ENCODE measurements around the gene TUBG1. TPM values are rescaled to one million over a fixed set of nuclear protein-coding genes. Genes with fewer than 3 reads are reported as not detected.
A peak's percentile ranks its signal among the peaks of the same experiment; 100 is the strongest.

The TUBG1 gene
- total RNA-seq, result 8.2 TPM
- polyA plus RNA-seq, result 10 to 100 TPM in 2 of 4 donors, 1 to 10 TPM in 2; 7.2 to 13.5 (median 10.1) TPM

DNA sequence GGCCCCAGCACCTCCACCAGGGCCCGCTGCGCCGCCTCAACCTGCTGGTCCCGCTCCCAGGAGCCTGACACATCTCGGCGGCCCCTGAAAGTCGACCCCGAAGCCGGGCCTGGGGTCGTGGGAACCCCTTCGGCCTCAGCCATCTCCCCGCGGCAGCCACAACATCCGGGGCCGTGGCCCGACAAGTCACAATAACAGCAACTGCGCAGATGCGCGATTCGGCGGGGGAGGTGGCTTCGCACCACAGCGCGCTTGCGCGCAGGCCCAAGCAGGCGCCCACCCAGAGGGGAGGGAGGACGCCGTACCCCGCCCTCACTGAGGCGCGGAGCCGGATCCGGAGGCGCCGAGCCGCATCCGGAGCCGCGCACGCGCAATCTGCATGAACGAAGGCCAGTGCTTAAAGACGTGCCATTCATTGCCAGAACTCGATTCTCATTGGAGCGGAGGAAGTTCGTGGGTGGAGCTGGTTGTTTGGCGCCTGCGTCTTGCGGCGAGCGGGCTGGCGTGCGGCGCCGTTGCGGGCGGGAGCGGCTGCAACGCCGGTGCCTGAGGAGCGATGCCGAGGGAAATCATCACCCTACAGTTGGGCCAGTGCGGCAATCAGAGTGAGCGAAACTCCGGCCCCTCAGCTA lies at the start of gene TUBG1, which contains the start of gene RETREG3:
Gene TUBG1, plus strand, starts transcription at position 502 of the 632 bp plus-strand sequence. Its CDS starts 55 bp downstream, at position 557.
Gene RETREG3, minus strand, starts transcription at position 193 of the 632 bp plus-strand sequence. Its CDS starts 50 bp downstream, at position 143.
- ATAC-seq (ENCODE audit: low read depth in 2 of 2), result peak; percentile 90 to 93
- peak within 1 kb of the TSS; percentile 100 for H3K4me3 Mint-ChIP-seq
- no peaks in the 10 kb centered on the region for H3K27me3 ChIP-seq (ENCODE audit: control insufficient read depth, insufficient read depth, low read length)
- peak within 1 kb of the TSS; percentile 97 to 100 (median 100) for H3K27ac Mint-ChIP-seq
- H3K9me3 ChIP-seq (ENCODE audit: control insufficient read depth in 2 of 2, low read length in 2 of 2), result no peaks in the 10 kb centered on the region
- peak within 1 kb of the TSS; percentile 98 for H3K4me3 ChIP-seq (ENCODE audit: low read depth, low read length)
- H3K27me3 Mint-ChIP-seq, result peaks cover 7% of the 10 kb centered on the region
- H3K4me1 ChIP-seq (ENCODE audit: control insufficient read depth, insufficient read depth, low read length, poor library complexity, severe bottlenecking), result peaks cover 52% of the 10 kb centered on the region
- H3K4me1 Mint-ChIP-seq, result peaks cover 6 to 53% (median 36%) of the 10 kb centered on the region in 4 donors
- no peaks in the 10 kb centered on the region for H3K9me3 Mint-ChIP-seq
- peaks cover 26% of the 10 kb centered on the region for H3K36me3 Mint-ChIP-seq
- peak within 1 kb of the TSS; percentile 91 for H3K27ac ChIP-seq (ENCODE audit: insufficient read depth, low read length, poor library complexity, severe bottlenecking)
- DNase-seq, result peak; percentile 99 to 100 (median 99)
- peaks cover 3% of the 10 kb centered on the region for H3K36me3 ChIP-seq (ENCODE audit: control insufficient read depth, insufficient read depth, low read length)

DNA sequence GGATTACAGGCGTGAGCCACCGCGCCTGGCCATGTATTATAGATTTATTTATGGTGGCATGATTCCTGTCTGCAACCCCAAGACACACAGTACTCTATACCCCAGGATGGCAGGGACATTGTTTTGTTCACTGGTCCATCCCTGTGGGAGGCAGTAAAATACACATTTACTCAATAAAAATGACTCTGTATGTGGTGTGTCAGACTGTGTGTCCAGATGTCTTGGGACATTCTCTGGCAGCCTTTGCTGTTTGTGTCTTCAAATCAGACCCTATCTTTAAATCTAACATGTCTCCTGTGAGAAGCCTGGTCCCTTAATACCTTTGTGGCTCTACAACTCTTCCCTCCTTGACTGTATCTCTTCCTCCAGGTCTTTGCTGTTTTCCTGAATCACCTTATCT lies 49.2 kb upstream of the TUBG1 start:
- H3K27ac Mint-ChIP-seq, result peak overlapping the region in 1 of 3 donors; percentile 59

DNA sequence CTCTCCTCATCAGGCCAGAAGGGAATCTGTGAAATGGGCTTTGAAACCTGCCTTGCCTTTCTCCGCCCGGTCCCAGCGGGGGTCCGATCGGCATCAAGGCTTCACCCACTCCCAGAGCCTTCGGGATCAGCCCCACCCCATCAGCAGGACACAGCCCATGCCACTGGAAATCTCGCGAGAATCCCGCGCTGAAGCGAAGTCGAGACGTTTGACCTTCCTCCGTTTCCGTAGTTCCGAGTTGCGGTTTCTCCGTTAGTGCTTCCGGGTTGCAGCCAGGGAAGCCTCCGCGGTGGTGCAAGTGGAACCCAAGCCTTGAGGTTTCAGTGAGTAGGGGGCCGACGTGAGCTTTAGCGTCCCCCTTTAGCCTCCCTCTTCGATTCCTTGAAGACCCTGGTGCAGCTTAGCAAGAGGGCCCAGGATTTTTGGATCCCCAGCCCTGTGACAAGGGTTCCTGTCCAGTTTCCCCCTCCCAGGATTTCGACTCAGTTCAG lies 47.5 kb upstream of the TUBG1 start, which contains the start of gene COASY:
Gene COASY, plus strand, starts transcription at position 252 of the 491 bp plus-strand sequence. CDS start 475 bp downstream, outside the sequence.
- Histone ChIP-seq H3K9me3 (ENCODE audit: control insufficient read depth in 2 of 2, low read length in 2 of 2) (no peaks in the 10 kb centered on the region), H3K4me3 (ENCODE audit: low read depth, low read length) (peak within 1 kb of the TSS; percentile 90), H3K27me3 (ENCODE audit: control insufficient read depth, insufficient read depth, low read length) (no peaks in the 10 kb centered on the region), H3K4me1 (ENCODE audit: control insufficient read depth, insufficient read depth, low read length, poor library complexity, severe bottlenecking) (peaks cover 36% of the 10 kb centered on the region), H3K27ac (ENCODE audit: insufficient read depth, low read length, poor library complexity, severe bottlenecking) (peak within 1 kb of the TSS; percentile 71), H3K36me3 (ENCODE audit: control insufficient read depth, insufficient read depth, low read length) (peaks cover 14% of the 10 kb centered on the region)
- Mint-ChIP-seq H3K4me1 (peaks cover 4 to 44% (median 21%) of the 10 kb centered on the region in 4 donors), H3K27ac (peak within 1 kb of the TSS; percentile 91 to 97 (median 94)), H3K27me3 (no peaks in the 10 kb centered on the region), H3K4me3 (peak within 1 kb of the TSS; percentile 89 to 95 (median 93)), H3K36me3 (no peaks in the 10 kb centered on the region), H3K9me3 (peaks cover 0 to 2% (median 0%) of the 10 kb centered on the region in 7 donors)
- ATAC-seq (ENCODE audit: low read depth in 2 of 2) (peak; percentile 64 to 67), DNase-seq (peak; percentile 85 to 97 (median 91))

More for the DNA sequence above, 49.2 kb upstream of the TUBG1 start:
- Histone ChIP-seq H3K4me1 (ENCODE audit: control insufficient read depth, insufficient read depth, low read length, poor library complexity, severe bottlenecking) (peaks cover 29% of the 10 kb centered on the region), H3K36me3 (ENCODE audit: control insufficient read depth, insufficient read depth, low read length) (peaks cover 9% of the 10 kb centered on the region), H3K27ac (ENCODE audit: insufficient read depth, low read length, poor library complexity, severe bottlenecking) (no peak overlapping the region), H3K27me3 (ENCODE audit: control insufficient read depth, insufficient read depth, low read length) (no peaks in the 10 kb centered on the region), H3K4me3 (ENCODE audit: low read depth, low read length) (no peak overlapping the region), H3K9me3 (ENCODE audit: control insufficient read depth in 2 of 2, low read length in 2 of 2) (no peaks in the 10 kb centered on the region)
- Mint-ChIP-seq H3K27me3 (no peaks in the 10 kb centered on the region), H3K9me3 (peaks cover 0 to 2% (median 0%) of the 10 kb centered on the region in 7 donors), H3K36me3 (no peaks in the 10 kb centered on the region), H3K4me3 (peak overlapping the region in 3 of 4 donors; percentile 62 to 92 (median 89)), H3K4me1 (peaks cover 4 to 40% (median 19%) of the 10 kb centered on the region in 4 donors)
- DNase-seq (no peak), ATAC-seq (ENCODE audit: low read depth in 2 of 2) (no peak)

DNA sequence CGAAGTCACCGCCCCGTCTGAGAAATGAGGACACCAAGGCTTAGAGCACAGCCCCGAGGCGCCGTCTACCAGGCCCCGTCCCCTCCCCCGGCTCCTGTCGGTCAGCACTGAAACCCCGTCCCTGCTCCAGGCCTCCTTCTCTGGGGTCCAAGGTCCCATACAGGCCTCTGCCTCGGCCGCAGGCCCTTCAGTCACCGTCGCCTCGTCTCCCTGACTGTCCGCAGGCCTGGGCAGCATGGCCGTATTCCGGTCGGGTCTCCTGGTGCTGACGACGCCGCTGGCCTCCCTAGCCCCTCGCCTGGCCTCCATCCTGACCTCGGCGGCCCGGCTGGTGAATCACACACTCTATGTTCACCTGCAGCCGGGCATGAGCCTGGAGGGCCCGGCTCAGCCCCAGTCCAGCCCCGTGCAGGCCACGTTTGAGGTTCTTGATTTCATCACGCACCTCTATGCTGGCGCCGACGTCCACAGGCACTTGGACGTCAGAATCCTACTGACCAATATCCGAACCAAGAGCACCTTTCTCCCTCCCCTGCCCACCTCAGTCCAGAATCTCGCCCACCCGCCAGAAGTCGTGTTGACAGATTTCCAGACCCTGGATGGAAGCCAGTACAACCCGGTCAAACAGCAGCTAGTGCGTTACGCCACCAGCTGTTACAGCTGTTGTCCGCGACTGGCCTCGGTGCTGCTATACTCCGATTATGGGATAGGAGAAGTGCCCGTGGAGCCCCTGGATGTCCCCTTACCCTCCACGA lies 46.9 kb upstream of the TUBG1 start:
- DNase-seq, result no peak
- peaks cover 14% of the 10 kb centered on the region for H3K36me3 ChIP-seq (ENCODE audit: control insufficient read depth, insufficient read depth, low read length)
- H3K4me3 ChIP-seq (ENCODE audit: low read depth, low read length), result peak overlapping the region; percentile 90
- Mint-ChIP-seq H3K4me1 (peaks cover 4 to 48% (median 21%) of the 10 kb centered on the region in 4 donors), H3K36me3 (no peaks in the 10 kb centered on the region), H3K27ac (peak overlapping the region; percentile 91 to 97 (median 94)), H3K9me3 (peaks cover 0 to 2% (median 0%) of the 10 kb centered on the region in 7 donors), H3K4me3 (peak overlapping the region; percentile 89 to 95 (median 93)), H3K27me3 (no peaks in the 10 kb centered on the region)
- no peaks in the 10 kb centered on the region for H3K9me3 ChIP-seq (ENCODE audit: control insufficient read depth in 2 of 2, low read length in 2 of 2)
- peak overlapping the region; percentile 71 for H3K27ac ChIP-seq (ENCODE audit: insufficient read depth, low read length, poor library complexity, severe bottlenecking)
- no peak for ATAC-seq (ENCODE audit: low read depth in 2 of 2)
- H3K27me3 ChIP-seq (ENCODE audit: control insufficient read depth, insufficient read depth, low read length), result no peaks in the 10 kb centered on the region
- H3K4me1 ChIP-seq (ENCODE audit: control insufficient read depth, insufficient read depth, low read length, poor library complexity, severe bottlenecking), result peaks cover 40% of the 10 kb centered on the region

GRCh38 chr17:42563143-42563509 lies 46.4 kb upstream of the TUBG1 start:
- no peaks in the 10 kb centered on the region for H3K36me3 Mint-ChIP-seq
- peak overlapping the region in 2 of 3 donors; percentile 91 to 97 for H3K27ac Mint-ChIP-seq
- H3K4me1 Mint-ChIP-seq, result peaks cover 4 to 52% (median 22%) of the 10 kb centered on the region in 4 donors
- Histone ChIP-seq H3K27me3 (ENCODE audit: control insufficient read depth, insufficient read depth, low read length) (no peaks in the 10 kb centered on the region), H3K36me3 (ENCODE audit: control insufficient read depth, insufficient read depth, low read length) (peaks cover 14% of the 10 kb centered on the region), H3K27ac (ENCODE audit: insufficient read depth, low read length, poor library complexity, severe bottlenecking) (no peak overlapping the region), H3K9me3 (ENCODE audit: control insufficient read depth in 2 of 2, low read length in 2 of 2) (no peaks in the 10 kb centered on the region), H3K4me3 (ENCODE audit: low read depth, low read length) (peak overlapping the region; percentile 90), H3K4me1 (ENCODE audit: control insufficient read depth, insufficient read depth, low read length, poor library complexity, severe bottlenecking) (peaks cover 45% of the 10 kb centered on the region)
- ATAC-seq (ENCODE audit: low read depth in 2 of 2), result no peak
- H3K27me3 Mint-ChIP-seq, result no peaks in the 10 kb centered on the region
- peaks cover 0 to 2% (median 0%) of the 10 kb centered on the region in 7 donors for H3K9me3 Mint-ChIP-seq
- H3K4me3 Mint-ChIP-seq, result peak overlapping the region; percentile 89 to 95 (median 93)
- no peak for DNase-seq

- Mint-ChIP-seq H3K4me1 (peaks cover 4 to 55% (median 24%) of the 10 kb centered on the region in 4 donors), H3K36me3 (no peaks in the 10 kb centered on the region), H3K9me3 (peaks cover 0 to 2% (median 0%) of the 10 kb centered on the region in 7 donors), H3K4me3 (peak overlapping the region; percentile 83 to 93 (median 91)), H3K27me3 (no peaks in the 10 kb centered on the region), H3K27ac (peak overlapping the region in 1 of 3 donors; percentile 91)
- peaks cover 17% of the 10 kb centered on the region for H3K36me3 ChIP-seq (ENCODE audit: control insufficient read depth, insufficient read depth, low read length)
- DNase-seq (no peak), ATAC-seq (ENCODE audit: low read depth in 2 of 2) (no peak)
- no peak overlapping the region for H3K27ac ChIP-seq (ENCODE audit: insufficient read depth, low read length, poor library complexity, severe bottlenecking)
- no peaks in the 10 kb centered on the region for H3K27me3 ChIP-seq (ENCODE audit: control insufficient read depth, insufficient read depth, low read length)
- no peaks in the 10 kb centered on the region for H3K9me3 ChIP-seq (ENCODE audit: control insufficient read depth in 2 of 2, low read length in 2 of 2)
- peaks cover 49% of the 10 kb centered on the region for H3K4me1 ChIP-seq (ENCODE audit: control insufficient read depth, insufficient read depth, low read length, poor library complexity, severe bottlenecking)
- peak overlapping the region; percentile 35 for H3K4me3 ChIP-seq (ENCODE audit: low read depth, low read length)
Observed at GRCh38 chr17:42563543-42563942, 45.9 kb upstream of the TUBG1 start.

- H3K4me1 Mint-ChIP-seq, result peaks cover 4 to 59% (median 28%) of the 10 kb centered on the region in 4 donors
- H3K27ac Mint-ChIP-seq, result peak overlapping the region in 1 of 3 donors; percentile 91
- H3K27me3 ChIP-seq (ENCODE audit: control insufficient read depth, insufficient read depth, low read length), result no peaks in the 10 kb centered on the region
- H3K9me3 Mint-ChIP-seq, result peaks cover 0 to 2% (median 0%) of the 10 kb centered on the region in 7 donors
- no peaks in the 10 kb centered on the region for H3K36me3 Mint-ChIP-seq
- peaks cover 53% of the 10 kb centered on the region for H3K4me1 ChIP-seq (ENCODE audit: control insufficient read depth, insufficient read depth, low read length, poor library complexity, severe bottlenecking)
- H3K4me3 Mint-ChIP-seq, result peak overlapping the region; percentile 83 to 93 (median 91)
- H3K27me3 Mint-ChIP-seq, result no peaks in the 10 kb centered on the region
- peaks cover 21% of the 10 kb centered on the region for H3K36me3 ChIP-seq (ENCODE audit: control insufficient read depth, insufficient read depth, low read length)
- no peaks in the 10 kb centered on the region for H3K9me3 ChIP-seq (ENCODE audit: control insufficient read depth in 2 of 2, low read length in 2 of 2)
- no peak for ATAC-seq (ENCODE audit: low read depth in 2 of 2)
- no peak for DNase-seq
- no peak overlapping the region for H3K27ac ChIP-seq (ENCODE audit: insufficient read depth, low read length, poor library complexity, severe bottlenecking)
- H3K4me3 ChIP-seq (ENCODE audit: low read depth, low read length), result no peak overlapping the region
Observed at GRCh38 chr17:42563950-42564349, 45.5 kb upstream of the TUBG1 start.

Data from CD4-positive, CD25-positive, alpha-beta regulatory T cell (primary cell).